Measurements from ENCODE around the gene GLA.

DNA sequence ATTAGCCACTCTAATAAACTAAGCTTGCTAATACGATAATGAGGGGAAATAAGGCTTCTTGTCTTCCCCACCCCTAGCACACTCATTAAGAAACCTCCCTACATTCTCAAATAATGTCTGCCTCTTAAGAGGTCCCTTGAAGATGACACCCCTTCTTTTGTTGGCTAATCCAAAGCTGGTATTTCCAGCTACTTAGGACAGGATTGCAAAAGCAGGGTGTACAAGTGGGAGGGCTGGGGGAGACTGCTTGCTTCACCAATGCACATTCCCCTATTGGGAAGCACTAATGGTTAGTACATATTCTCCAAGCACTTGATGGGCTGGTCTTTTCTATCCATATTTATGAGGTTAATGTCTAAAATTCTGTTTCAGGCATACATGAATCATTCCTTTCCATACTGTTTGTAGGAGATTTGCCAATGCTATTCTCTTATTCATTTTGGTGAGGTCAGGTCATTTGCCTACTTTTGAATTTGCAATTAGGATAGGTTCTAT is 42.4 kb downstream of the GLA start:
- TF ChIP-seq, protein P1, sequence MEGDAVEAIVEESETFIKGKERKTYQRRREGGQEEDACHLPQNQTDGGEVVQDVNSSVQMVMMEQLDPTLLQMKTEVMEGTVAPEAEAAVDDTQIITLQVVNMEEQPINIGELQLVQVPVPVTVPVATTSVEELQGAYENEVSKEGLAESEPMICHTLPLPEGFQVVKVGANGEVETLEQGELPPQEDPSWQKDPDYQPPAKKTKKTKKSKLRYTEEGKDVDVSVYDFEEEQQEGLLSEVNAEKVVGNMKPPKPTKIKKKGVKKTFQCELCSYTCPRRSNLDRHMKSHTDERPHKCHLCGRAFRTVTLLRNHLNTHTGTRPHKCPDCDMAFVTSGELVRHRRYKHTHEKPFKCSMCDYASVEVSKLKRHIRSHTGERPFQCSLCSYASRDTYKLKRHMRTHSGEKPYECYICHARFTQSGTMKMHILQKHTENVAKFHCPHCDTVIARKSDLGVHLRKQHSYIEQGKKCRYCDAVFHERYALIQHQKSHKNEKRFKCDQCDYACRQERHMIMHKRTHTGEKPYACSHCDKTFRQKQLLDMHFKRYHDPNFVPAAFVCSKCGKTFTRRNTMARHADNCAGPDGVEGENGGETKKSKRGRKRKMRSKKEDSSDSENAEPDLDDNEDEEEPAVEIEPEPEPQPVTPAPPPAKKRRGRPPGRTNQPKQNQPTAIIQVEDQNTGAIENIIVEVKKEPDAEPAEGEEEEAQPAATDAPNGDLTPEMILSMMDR (IDR thresholded peaks at IDR 0.05; ENCODE audit: low read depth, low read length) = no peak
- no peak for TF ChIP-seq EZH2phosphoT487 (IDR thresholded peaks at IDR 0.05; ENCODE audit: low read depth)

Data from OCI-LY3 (cell line).